Ascending aorta (tissue), 2 donors: ENCODE data around the gene APP. TPM values are rescaled to one million over a fixed set of nuclear protein-coding genes. Genes with fewer than 3 reads are reported as not detected.

Experiments
- DNase-seq, 2 donors: peaks; one replicate each; pipeline ENCODE4 v3.0.0-alpha.2; 2019; ENCODE audit warnings: low spot score in 2 of 2
- H3K27ac ChIP-seq, 2 donors: fragments of 200-600 bp; sonication (generic); one replicate each; pipeline ENCODE4 v1.5.1; 2016 to 2017; ENCODE audit warnings: mild to moderate bottlenecking in 1 of 2
- H3K27me3 ChIP-seq: fragments of 200-600 bp; sonication (generic); one replicate; pipeline ENCODE4 v1.5.1; 2017
- H3K36me3 ChIP-seq, 2 donors: fragments of 200-600 bp; sonication (generic); one replicate each; pipeline ENCODE4 v1.5.1; 2016
- H3K4me1 ChIP-seq, 2 donors: fragments of 200-600 bp; sonication (generic); one replicate each; pipeline ENCODE4 v1.5.1; 2016 to 2017; ENCODE audit warnings: mild to moderate bottlenecking in 1 of 2
- H3K4me3 ChIP-seq, 2 donors: fragments of 200-600 bp; sonication (generic); one replicate each; pipeline ENCODE4 v1.5.1; 2016 to 2017; ENCODE audit warnings: mild to moderate bottlenecking in 1 of 2
- H3K9me3 ChIP-seq, 2 donors: fragments of 200-600 bp; sonication (generic); one replicate each; pipeline ENCODE4 v1.5.1; 2016
- intact Hi-C: fragments of 100-400 bp; cut with DNase I; formaldehyde crosslinking; loops from one replicate; pipeline ENCODE4 v1.15.1; 2023
- total RNA-seq: library from RNA; depleted of rRNA; stranded (reverse); fragments of >200 nt; gene quantifications from one replicate; pipeline ENCODE4 v1.1.0, GENCODE V29; 2016
- TF ChIP-seq, protein P1 (sequence below), 3 experiments: fragments of 200-600 bp in 2 of 3; fragments of 450-650 bp in 1 of 3; sonication (generic) in 2 of 3; IDR thresholded peaks; one replicate each; pipeline ENCODE4 v1.5.1; 2016 to 2019; ENCODE audit warnings: antibody characterized with exemption in 3 of 3, mild to moderate bottlenecking in 1 of 3, moderate library complexity in 1 of 3

Gene APP
- total RNA-seq, 1 donor from 2014 or later, result 350 TPM

DNA sequence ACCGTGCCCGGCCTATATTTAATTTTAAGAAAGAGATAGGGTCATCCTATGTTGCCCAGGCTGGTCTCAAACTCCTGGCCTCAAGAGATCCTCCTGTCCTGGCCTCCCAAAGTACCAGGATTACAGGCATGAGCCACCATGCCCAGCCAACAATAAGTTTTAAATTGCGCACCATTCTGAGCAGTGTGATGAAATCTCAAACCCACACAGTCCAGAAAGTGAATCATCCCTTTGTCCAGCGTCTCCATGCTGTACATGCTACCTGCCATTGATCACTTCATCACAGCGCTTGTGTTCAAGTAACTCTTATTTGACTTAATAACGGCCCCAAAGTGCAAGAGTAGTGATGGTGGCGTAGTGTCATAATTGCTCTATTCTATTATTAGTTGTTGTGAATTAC lies 75.4 kb downstream of the APP start:
- intact Hi-C loops, result no loop called here
- Histone ChIP-seq H3K4me3 (no peak overlapping the region), H3K27ac (no peak overlapping the region), H3K4me1 (no peaks in the 10 kb centered on the region), H3K27me3 (no peaks in the 10 kb centered on the region), H3K36me3 (no peaks in the 10 kb centered on the region), H3K9me3 (no peaks in the 10 kb centered on the region)
- TF ChIP-seq, protein P1, sequence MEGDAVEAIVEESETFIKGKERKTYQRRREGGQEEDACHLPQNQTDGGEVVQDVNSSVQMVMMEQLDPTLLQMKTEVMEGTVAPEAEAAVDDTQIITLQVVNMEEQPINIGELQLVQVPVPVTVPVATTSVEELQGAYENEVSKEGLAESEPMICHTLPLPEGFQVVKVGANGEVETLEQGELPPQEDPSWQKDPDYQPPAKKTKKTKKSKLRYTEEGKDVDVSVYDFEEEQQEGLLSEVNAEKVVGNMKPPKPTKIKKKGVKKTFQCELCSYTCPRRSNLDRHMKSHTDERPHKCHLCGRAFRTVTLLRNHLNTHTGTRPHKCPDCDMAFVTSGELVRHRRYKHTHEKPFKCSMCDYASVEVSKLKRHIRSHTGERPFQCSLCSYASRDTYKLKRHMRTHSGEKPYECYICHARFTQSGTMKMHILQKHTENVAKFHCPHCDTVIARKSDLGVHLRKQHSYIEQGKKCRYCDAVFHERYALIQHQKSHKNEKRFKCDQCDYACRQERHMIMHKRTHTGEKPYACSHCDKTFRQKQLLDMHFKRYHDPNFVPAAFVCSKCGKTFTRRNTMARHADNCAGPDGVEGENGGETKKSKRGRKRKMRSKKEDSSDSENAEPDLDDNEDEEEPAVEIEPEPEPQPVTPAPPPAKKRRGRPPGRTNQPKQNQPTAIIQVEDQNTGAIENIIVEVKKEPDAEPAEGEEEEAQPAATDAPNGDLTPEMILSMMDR (IDR thresholded peaks at IDR 0.05), result no peak
- DNase-seq, result no peak

DNA sequence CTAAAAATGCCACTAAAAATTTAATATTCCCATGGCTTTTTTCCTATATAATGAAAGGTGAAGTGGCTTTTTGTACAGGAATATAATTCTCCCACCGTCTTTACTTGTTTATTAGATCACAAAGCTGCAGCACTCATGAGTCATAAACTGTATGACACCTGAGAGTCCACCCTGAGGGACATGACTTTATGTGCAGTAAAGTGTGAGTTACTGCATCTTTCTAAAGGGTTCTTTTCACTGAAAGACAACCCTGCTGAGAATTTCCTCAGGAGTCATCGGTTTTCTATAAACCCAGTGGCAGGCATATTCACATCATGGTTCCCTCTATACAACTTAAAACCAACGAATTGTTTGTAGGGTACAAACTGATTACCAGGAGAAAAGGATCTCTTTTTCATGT lies 77.4 kb downstream of the APP start:
- H3K4me1 ChIP-seq, result no peaks in the 10 kb centered on the region
- TF ChIP-seq, protein P1 (IDR thresholded peaks at IDR 0.05), result no peak
- H3K9me3 ChIP-seq, result no peaks in the 10 kb centered on the region
- intact Hi-C loops, result no loop called here
- no peak overlapping the region for H3K4me3 ChIP-seq
- no peaks in the 10 kb centered on the region for H3K27me3 ChIP-seq
- H3K36me3 ChIP-seq, result peaks cover 0 to 12% of the 10 kb centered on the region in 2 donors
- DNase-seq, result no peak
- H3K27ac ChIP-seq, result no peak overlapping the region

DNA sequence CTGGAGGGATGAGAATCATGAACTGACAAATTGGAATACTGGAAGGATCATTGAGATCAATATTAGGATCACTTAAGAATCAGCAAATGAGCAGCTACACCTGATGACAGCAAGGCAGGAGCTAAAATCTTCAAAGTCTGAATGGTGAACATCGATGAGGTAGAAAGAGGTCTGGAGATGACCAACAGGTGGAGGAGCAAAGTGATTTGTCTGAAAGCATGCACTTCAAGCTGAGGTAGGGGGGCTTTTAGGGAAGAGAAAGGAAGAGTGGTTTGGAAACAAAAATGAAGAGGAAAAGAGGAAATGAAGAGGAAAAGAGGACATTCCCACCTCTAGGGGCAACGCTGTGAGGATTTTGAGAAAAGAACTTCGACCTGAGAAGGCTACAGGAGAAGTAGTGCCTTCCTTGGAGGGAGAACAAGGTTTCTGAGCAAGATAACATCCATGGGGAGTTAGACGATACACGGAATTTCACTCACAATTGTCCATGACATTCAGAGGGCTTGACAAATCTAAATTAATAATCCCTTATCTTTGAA lies 79.0 kb downstream of the APP start:
- H3K4me1 ChIP-seq, result peaks cover 0 to under 1% of the 10 kb centered on the region in 2 donors
- H3K9me3 ChIP-seq, result no peaks in the 10 kb centered on the region
- H3K36me3 ChIP-seq, result peaks cover 0 to 12% of the 10 kb centered on the region in 2 donors
- no peak for DNase-seq
- H3K27ac ChIP-seq, result no peak overlapping the region
- no peaks in the 10 kb centered on the region for H3K27me3 ChIP-seq
- intact Hi-C loops, result no loop called here
- H3K4me3 ChIP-seq, result no peak overlapping the region
- TF ChIP-seq, protein P1 (IDR thresholded peaks at IDR 0.05), result no peak

DNA sequence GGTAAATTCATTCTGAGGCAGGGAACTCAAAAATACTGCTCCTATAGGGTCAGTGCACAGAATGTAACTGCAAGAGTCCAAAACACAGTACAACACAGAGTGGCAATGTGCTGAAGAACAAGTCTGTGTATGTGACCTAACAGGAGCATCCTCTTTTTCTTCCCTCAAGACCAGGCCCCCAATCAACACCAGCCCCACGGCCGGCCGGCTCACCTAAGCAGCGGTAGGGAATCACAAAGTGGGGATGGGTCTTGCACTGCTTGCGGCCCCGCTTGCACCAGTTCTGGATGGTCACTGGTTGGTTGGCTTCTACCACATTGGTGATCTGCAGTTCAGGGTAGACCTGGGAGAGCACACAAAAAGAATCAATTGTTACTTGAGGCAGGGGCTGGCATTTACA lies 80.8 kb downstream of the APP start:
- H3K9me3 ChIP-seq, result no peaks in the 10 kb centered on the region
- peaks cover 0 to 2% of the 10 kb centered on the region in 2 donors for H3K4me1 ChIP-seq
- no peaks in the 10 kb centered on the region for H3K27me3 ChIP-seq
- no peak overlapping the region for H3K27ac ChIP-seq
- TF ChIP-seq, protein P1 (IDR thresholded peaks at IDR 0.05), result no peak
- no peak for DNase-seq
- H3K4me3 ChIP-seq, result no peak overlapping the region
- intact Hi-C loops, result no loop called here
- peaks cover 0 to 12% of the 10 kb centered on the region in 2 donors for H3K36me3 ChIP-seq

DNA sequence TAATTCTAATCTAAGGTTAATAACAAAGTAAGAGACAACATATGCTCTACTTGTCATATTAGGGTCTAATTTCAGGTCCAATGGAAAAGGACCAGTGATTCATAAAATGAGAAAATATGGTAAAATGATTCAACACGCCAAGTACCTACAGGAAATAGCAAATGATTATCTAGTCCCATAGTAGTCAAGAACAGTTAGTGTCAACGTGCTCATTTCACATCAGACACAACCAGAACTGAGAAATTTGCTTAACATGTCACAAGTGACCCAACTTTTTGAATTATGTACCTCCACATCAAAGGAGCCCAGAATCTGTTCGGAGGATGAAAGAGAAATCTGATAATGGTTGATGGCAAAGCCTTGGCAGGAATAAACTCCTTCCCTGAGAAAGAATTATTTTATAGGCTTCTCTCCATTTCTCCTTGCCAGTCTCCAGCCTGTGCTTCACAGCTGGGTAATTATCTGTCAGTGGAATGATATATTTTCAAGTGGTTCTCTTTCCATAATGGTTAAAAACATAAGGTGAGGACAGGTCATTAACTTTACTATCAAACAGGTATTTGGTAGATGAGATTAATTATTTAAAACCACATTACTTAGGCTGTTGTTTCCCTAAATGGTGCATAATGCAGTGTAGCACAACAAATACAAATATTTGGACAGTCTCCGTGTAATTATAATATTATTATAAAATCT lies 83.2 kb downstream of the APP start:
- intact Hi-C loops, result no loop called here
- no peak overlapping the region for H3K4me3 ChIP-seq
- no peak for DNase-seq

More for the DNA sequence above, 83.2 kb downstream of the APP start:
- TF ChIP-seq, protein P1 (IDR thresholded peaks at IDR 0.05), result no peak
- Histone ChIP-seq H3K4me1 (peaks cover 0 to 2% of the 10 kb centered on the region in 2 donors), H3K9me3 (no peaks in the 10 kb centered on the region), H3K36me3 (peaks cover 0 to 12% of the 10 kb centered on the region in 2 donors), H3K27ac (no peak overlapping the region), H3K27me3 (no peaks in the 10 kb centered on the region)
